NB4 (cell line): ENCODE results near the gene KRT5.

Experiments
- MYC ChIP-seq: IDR thresholded peaks from 2 replicates; pipeline ENCODE4 v1.6.1; 2011; ENCODE audit warnings: low read depth, low read length
- POLR2A ChIP-seq: IDR thresholded peaks from 2 replicates; pipeline ENCODE4 v1.6.1; 2011; ENCODE audit warnings: mild to moderate bottlenecking; ENCODE audit not compliant: insufficient read length; ENCODE audit errors: extremely low read depth
- TF ChIP-seq, protein P1 (sequence below): IDR thresholded peaks from one replicate; pipeline ENCODE4 v1.5.1; 2012; ENCODE audit warnings: low read depth, low read length
- TF ChIP-seq, protein P2 (sequence below): IDR thresholded peaks from 2 replicates; pipeline ENCODE4 v1.6.1; 2011; ENCODE audit warnings: low read depth, low read length

DNA sequence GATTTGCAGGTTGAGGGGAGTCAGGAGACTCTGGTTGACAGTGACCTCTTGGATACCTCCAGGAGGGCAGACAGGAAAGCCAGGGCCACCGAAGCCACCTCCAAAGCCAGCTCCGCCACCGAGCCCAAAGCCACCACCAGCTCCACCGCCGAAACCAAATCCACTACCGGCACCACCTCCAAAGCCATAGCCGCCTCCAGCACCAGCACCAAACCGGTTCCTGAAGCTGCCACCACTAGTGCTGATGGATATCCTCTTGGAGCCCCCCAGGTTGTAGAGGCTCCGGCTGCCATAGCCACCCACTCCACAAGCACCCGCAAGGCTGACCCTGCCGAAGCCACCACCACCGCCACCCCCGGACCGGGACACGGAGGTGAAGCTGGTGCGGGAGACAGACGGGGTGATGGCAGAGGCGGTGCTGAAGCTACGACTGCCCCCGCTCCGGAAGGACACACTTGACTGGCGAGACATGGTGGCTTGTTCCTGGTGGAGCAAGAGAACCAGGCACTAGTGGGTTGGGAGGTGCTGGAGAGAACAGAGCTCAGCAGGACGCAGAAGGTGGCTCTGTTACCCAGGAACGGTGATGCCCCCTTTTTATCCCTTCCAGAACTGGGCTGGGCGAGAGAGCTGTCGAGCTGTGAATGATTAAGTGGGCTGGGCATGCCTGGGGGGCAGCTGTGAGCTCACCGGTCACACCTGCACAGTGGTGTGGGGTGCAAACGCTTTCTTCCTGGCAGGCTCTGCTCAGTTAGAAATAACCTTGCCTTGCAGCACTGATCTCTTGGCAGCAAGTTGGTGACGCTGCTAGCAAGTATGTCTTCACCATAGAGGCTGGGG is at the start of gene KRT5:
- TF ChIP-seq POLR2A (no peak), MYC (no peak)
- TF ChIP-seq, protein P1, sequence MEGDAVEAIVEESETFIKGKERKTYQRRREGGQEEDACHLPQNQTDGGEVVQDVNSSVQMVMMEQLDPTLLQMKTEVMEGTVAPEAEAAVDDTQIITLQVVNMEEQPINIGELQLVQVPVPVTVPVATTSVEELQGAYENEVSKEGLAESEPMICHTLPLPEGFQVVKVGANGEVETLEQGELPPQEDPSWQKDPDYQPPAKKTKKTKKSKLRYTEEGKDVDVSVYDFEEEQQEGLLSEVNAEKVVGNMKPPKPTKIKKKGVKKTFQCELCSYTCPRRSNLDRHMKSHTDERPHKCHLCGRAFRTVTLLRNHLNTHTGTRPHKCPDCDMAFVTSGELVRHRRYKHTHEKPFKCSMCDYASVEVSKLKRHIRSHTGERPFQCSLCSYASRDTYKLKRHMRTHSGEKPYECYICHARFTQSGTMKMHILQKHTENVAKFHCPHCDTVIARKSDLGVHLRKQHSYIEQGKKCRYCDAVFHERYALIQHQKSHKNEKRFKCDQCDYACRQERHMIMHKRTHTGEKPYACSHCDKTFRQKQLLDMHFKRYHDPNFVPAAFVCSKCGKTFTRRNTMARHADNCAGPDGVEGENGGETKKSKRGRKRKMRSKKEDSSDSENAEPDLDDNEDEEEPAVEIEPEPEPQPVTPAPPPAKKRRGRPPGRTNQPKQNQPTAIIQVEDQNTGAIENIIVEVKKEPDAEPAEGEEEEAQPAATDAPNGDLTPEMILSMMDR: no peak
- TF ChIP-seq, protein P2, sequence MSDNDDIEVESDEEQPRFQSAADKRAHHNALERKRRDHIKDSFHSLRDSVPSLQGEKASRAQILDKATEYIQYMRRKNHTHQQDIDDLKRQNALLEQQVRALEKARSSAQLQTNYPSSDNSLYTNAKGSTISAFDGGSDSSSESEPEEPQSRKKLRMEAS: no peak
